PC-3 (cell line): ENCODE data around the gene H6PD. TPM values are rescaled to one million over a fixed set of nuclear protein-coding genes. Genes with fewer than 3 reads are reported as not detected.

Experiments
- ATAC-seq: fragments of 200-7000 bp; cut with Tn5 transposase; 2 replicates; pipeline ENCODE4 v1.9.1; 2020; ENCODE audit warnings: mild to moderate bottlenecking, moderate library complexity
- BruUV-seq: library from RNA; stranded (reverse); fragments of 400-500 nt; replicated peaks from 2 replicates; lab custom pipeline; 2021; lab: Mats Ljungman, UMichigan
- CTCF ChIA-PET: fragments of 300-600 bp; sonication (Branson Sonifier 250); formaldehyde crosslinking; loops from one replicate; lab custom pipeline; 2022; ENCODE audit warnings: antibody characterized with exemption; lab: Charles Lee
- POLR2A ChIA-PET: fragments of 300-600 bp; sonication (Branson Sonifier 250); formaldehyde crosslinking; loops from one replicate; lab custom pipeline; 2022; ENCODE audit warnings: antibody characterized with exemption; ENCODE audit not compliant: unreplicated experiment; lab: Charles Lee
- DNase-seq: peaks from one replicate; pipeline ENCODE4 v3.0.0-alpha.2; 2015
- H2AFZ ChIP-seq: fragments of 300-600 bp; sonication (generic); 2 replicates; pipeline ENCODE4 v1.6.0; 2016; ENCODE audit warnings: antibody characterized with exemption, low read length
- H3F3A ChIP-seq: fragments of 300-600 bp; sonication (generic); one replicate; pipeline ENCODE4 v1.6.0; 2017; ENCODE audit warnings: antibody characterized with exemption, low read length, control low read depth, mild to moderate bottlenecking; ENCODE audit not compliant: unreplicated experiment
- H3K27ac ChIP-seq: fragments of 300-600 bp; sonication (generic); 2 replicates; pipeline ENCODE4 v1.5.1; 2016; ENCODE audit warnings: mild to moderate bottlenecking, low read length
- H3K27me3 ChIP-seq: fragments of 300-600 bp; sonication (generic); 2 replicates; pipeline ENCODE4 v1.6.1; 2016; ENCODE audit warnings: low read length, mixed read lengths
- H3K36me3 ChIP-seq: fragments of 300-600 bp; sonication (generic); 2 replicates; pipeline ENCODE4 v1.6.1; 2016; ENCODE audit warnings: low read depth, mixed run types, low read length, mixed read lengths
- H3K4me1 ChIP-seq: fragments of 300-600 bp; sonication (generic); 2 replicates; pipeline ENCODE4 v1.5.1; 2016; ENCODE audit warnings: low read length; ENCODE audit not compliant: insufficient read depth
- H3K4me2 ChIP-seq: fragments of 300-600 bp; sonication (generic); 2 replicates; pipeline ENCODE4 v1.6.0; 2016; ENCODE audit warnings: low read length
- H3K4me3 ChIP-seq: fragments of 300-600 bp; sonication (generic); 2 replicates; pipeline ENCODE4 v1.5.1; 2016; ENCODE audit warnings: mild to moderate bottlenecking, low read length, mixed read lengths
- H3K79me2 ChIP-seq: fragments of 300-600 bp; sonication (generic); 2 replicates; pipeline ENCODE4 v1.6.1; 2017; ENCODE audit warnings: low read length, mixed read lengths
- H3K9ac ChIP-seq: fragments of 300-600 bp; sonication (generic); 2 replicates; pipeline ENCODE4 v1.6.0; 2016; ENCODE audit warnings: mild to moderate bottlenecking, low read length
- H3K9me2 ChIP-seq: fragments of 300-600 bp; sonication (generic); replicated peaks from 2 replicates; pipeline ENCODE4 v1.6.1; 2016; ENCODE audit warnings: mixed run types, low read length, mixed read lengths
- H3K9me3 ChIP-seq: fragments of 300-600 bp; sonication (generic); 2 replicates; pipeline ENCODE4 v1.6.1; 2016; ENCODE audit warnings: low read length, mixed read lengths
- H4K20me1 ChIP-seq: fragments of 300-600 bp; sonication (generic); 2 replicates; pipeline ENCODE4 v1.6.1; 2016; ENCODE audit warnings: low read length, mixed read lengths
- EZH2 ChIP-seq: fragments of 300-600 bp; sonication (generic); IDR thresholded peaks from one replicate; pipeline ENCODE4 v1.6.1; 2017; ENCODE audit warnings: antibody characterized with exemption, mild to moderate bottlenecking, low read length; ENCODE audit not compliant: unreplicated experiment
- EZH2phosphoT487 ChIP-seq: fragments of 300-600 bp; sonication (generic); IDR thresholded peaks from 2 replicates; pipeline ENCODE4 v1.6.1; 2018; ENCODE audit warnings: mild to moderate bottlenecking, antibody characterized with exemption, low read length, borderline replicate concordance
- intact Hi-C: fragments of 100-400 bp; cut with micrococcal nuclease; formaldehyde crosslinking; loops from 2 replicates; pipeline ENCODE4 v1.9.0; 2023
- total RNA-seq: library from RNA; depleted of rRNA; stranded (reverse); fragments of >200 nt; gene quantifications from 2 replicates; pipeline ENCODE4 v1.2.3, GENCODE V29; 2014
- TF ChIP-seq, protein P1 (sequence below): fragments of 300-600 bp; sonication (generic); conservative IDR thresholded peaks from 2 replicates; pipeline ENCODE4 v1.5.1; 2017; ENCODE audit warnings: antibody characterized with exemption, low read depth, mild to moderate bottlenecking, low read length

H6PD gene
- total RNA-seq, 1 experiment from 2014 or later, result 6.8 TPM

DNA sequence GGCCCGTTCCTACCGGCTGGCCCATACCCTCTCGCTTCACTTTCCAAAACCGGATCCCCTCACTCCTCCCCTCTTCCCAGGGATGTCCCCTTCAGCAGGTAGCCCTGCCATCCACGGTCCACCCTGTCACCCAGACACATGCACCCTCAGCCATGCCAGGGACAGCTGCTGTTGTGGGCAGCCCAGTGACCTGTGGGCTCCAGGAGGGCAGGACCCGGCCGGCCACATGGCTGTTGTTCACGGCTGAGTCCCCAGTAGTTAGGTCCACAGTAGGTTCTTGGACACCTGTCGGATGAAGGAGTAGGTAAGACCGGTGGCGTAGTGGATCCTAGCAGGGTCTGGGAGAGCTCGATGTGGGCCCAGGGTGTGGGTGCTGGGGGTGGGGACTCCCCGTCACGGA lies 70.6 kb downstream of the H6PD start:
- intact Hi-C loops, result no loop called here
- no peak overlapping the region for H3K27ac ChIP-seq
- TF ChIP-seq EZH2 (no peak), EZH2phosphoT487 (no peak)
- TF ChIP-seq, protein P1, sequence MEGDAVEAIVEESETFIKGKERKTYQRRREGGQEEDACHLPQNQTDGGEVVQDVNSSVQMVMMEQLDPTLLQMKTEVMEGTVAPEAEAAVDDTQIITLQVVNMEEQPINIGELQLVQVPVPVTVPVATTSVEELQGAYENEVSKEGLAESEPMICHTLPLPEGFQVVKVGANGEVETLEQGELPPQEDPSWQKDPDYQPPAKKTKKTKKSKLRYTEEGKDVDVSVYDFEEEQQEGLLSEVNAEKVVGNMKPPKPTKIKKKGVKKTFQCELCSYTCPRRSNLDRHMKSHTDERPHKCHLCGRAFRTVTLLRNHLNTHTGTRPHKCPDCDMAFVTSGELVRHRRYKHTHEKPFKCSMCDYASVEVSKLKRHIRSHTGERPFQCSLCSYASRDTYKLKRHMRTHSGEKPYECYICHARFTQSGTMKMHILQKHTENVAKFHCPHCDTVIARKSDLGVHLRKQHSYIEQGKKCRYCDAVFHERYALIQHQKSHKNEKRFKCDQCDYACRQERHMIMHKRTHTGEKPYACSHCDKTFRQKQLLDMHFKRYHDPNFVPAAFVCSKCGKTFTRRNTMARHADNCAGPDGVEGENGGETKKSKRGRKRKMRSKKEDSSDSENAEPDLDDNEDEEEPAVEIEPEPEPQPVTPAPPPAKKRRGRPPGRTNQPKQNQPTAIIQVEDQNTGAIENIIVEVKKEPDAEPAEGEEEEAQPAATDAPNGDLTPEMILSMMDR, result no peak

DNA sequence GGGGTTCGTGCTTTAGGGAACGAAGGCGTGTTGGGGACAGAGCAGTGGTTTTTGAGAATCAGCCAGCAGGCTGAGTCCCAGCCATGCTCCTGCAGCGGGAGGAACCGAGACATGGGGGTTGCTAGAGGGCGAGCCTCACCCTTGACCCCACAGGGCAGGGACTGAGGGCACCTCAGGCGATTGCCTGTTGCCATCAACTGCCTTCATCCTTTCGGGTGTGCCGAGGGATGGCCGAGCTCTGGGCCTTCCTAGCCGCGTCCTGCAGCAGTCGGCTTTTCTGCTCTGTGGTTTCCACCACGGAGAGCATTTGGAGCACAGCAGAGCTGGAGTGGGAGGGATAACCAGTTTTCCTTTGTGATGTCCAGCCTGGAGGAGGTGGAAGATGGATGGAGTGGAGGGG lies 71.4 kb downstream of the H6PD start:
- DNase-seq (no peak), ATAC-seq (no peak)
- H3K9me3 ChIP-seq, result no peaks in the 10 kb centered on the region
- no peak overlapping the region for H3K4me2 ChIP-seq
- ChIA-PET POLR2A (no interaction called here), CTCF (no interaction called here)
- no peaks in the 10 kb centered on the region for H3K27me3 ChIP-seq
- peaks cover 51% of the 10 kb centered on the region for H4K20me1 ChIP-seq
- TF ChIP-seq, protein P1, result no peak
- TF ChIP-seq EZH2 (no peak), EZH2phosphoT487 (no peak)
- peaks cover 4% of the 10 kb centered on the region for H3F3A ChIP-seq
- no peak overlapping the region for H3K4me3 ChIP-seq
- H3K79me2 ChIP-seq, result peaks cover 100% of the 10 kb centered on the region
- H3K4me1 ChIP-seq, result peaks cover 26% of the 10 kb centered on the region
- no peak overlapping the region for H3K9ac ChIP-seq
- no TSS peak for BruUV-seq
- intact Hi-C loops, result no loop called here
- H3K9me2 ChIP-seq, result no peaks in the 10 kb centered on the region
- peaks cover 10% of the 10 kb centered on the region for H3K36me3 ChIP-seq
- no peak overlapping the region for H3K27ac ChIP-seq
- H2AFZ ChIP-seq, result no peak overlapping the region

More for the DNA sequence above, 70.6 kb downstream of the H6PD start:
- peaks cover 4% of the 10 kb centered on the region for H3F3A ChIP-seq
- no peak overlapping the region for H3K9ac ChIP-seq
- POLR2A ChIA-PET, result no interaction called here
- no peak overlapping the region for H3K4me3 ChIP-seq
- CTCF ChIA-PET, result no interaction called here
- peaks cover 34% of the 10 kb centered on the region for H3K4me1 ChIP-seq
- BruUV-seq, result no TSS peak
- DNase-seq, result no peak
- peaks cover 51% of the 10 kb centered on the region for H4K20me1 ChIP-seq
- no peak for ATAC-seq
- peaks cover 15% of the 10 kb centered on the region for H3K36me3 ChIP-seq
- H3K9me3 ChIP-seq, result no peaks in the 10 kb centered on the region
- no peak overlapping the region for H2AFZ ChIP-seq
- H3K4me2 ChIP-seq, result no peak overlapping the region
- H3K27me3 ChIP-seq, result no peaks in the 10 kb centered on the region
- no peaks in the 10 kb centered on the region for H3K9me2 ChIP-seq
- H3K79me2 ChIP-seq, result peaks cover 100% of the 10 kb centered on the region

DNA sequence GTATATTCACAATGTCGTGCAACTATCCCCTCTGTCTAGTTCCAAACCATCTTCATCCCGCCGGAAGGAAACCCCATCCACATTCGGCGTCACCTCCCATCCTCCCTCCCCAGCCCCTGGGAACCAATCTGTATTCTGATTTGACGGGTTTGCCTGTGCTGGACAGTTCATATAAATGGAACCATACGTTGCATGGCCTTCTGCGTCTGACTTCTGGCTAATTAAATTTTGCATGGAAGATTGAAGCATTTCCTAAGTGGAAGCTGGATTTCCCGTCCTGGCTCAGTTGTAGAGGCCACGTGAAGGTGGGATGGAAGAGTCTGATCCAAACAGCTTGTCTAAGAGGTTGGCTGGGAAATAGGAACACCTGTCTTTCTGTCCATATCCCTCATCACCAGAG lies 72.7 kb downstream of the H6PD start:
- DNase-seq, result no peak
- Histone ChIP-seq H3K9me3 (no peaks in the 10 kb centered on the region), H3K9ac (no peak overlapping the region), H3K27me3 (no peaks in the 10 kb centered on the region), H3K4me2 (no peak overlapping the region), H2AFZ (no peak overlapping the region), H3K4me1 (peaks cover 14% of the 10 kb centered on the region), H3K79me2 (peaks cover 99% of the 10 kb centered on the region), H3K4me3 (no peak overlapping the region), H3K36me3 (no peaks in the 10 kb centered on the region), H3K27ac (no peak overlapping the region), H4K20me1 (peaks cover 51% of the 10 kb centered on the region), H3K9me2 (no peaks in the 10 kb centered on the region), H3F3A (peaks cover 4% of the 10 kb centered on the region)
- ChIA-PET POLR2A (no interaction called here), CTCF (no interaction called here)
- no peak for TF ChIP-seq EZH2
- TF ChIP-seq, protein P1, result no peak
- TF ChIP-seq EZH2phosphoT487, result no peak
- intact Hi-C loops, result no loop called here
- no TSS peak for BruUV-seq
- no peak for ATAC-seq
